ENCODE results near the gene GDPD3. TPM values are rescaled to one million over a fixed set of nuclear protein-coding genes. Genes with fewer than 3 reads are reported as not detected.

The GDPD3 gene
- total and polyA plus RNA-seq, 2 experiments from 2014 or later = 0.72 to 2.0 TPM

DNA sequence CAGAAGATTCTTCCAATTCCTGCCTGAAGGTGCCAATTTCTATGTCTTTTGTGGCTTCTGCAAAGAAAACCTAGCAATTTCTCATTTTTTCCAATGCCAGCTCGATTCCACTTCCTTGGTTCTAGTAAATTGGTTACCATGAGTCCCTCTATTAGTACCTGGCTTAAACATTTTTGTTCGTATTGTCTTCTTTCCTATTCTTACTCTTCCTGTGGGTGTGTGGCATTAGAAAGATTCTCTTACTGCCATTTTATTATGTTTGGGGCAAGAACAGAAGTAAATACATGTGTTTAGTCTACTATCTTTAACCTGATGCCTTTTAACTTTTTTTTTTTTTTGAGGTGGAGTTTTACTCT lies 30.0 kb upstream of the GDPD3 start:
- no peaks in the 10 kb centered on the region for H3K27me3 ChIP-seq
- TF ChIP-seq, protein P1, sequence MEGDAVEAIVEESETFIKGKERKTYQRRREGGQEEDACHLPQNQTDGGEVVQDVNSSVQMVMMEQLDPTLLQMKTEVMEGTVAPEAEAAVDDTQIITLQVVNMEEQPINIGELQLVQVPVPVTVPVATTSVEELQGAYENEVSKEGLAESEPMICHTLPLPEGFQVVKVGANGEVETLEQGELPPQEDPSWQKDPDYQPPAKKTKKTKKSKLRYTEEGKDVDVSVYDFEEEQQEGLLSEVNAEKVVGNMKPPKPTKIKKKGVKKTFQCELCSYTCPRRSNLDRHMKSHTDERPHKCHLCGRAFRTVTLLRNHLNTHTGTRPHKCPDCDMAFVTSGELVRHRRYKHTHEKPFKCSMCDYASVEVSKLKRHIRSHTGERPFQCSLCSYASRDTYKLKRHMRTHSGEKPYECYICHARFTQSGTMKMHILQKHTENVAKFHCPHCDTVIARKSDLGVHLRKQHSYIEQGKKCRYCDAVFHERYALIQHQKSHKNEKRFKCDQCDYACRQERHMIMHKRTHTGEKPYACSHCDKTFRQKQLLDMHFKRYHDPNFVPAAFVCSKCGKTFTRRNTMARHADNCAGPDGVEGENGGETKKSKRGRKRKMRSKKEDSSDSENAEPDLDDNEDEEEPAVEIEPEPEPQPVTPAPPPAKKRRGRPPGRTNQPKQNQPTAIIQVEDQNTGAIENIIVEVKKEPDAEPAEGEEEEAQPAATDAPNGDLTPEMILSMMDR (IDR thresholded peaks at IDR 0.05; ENCODE audit: low read depth, low read length) = no peak

DNA sequence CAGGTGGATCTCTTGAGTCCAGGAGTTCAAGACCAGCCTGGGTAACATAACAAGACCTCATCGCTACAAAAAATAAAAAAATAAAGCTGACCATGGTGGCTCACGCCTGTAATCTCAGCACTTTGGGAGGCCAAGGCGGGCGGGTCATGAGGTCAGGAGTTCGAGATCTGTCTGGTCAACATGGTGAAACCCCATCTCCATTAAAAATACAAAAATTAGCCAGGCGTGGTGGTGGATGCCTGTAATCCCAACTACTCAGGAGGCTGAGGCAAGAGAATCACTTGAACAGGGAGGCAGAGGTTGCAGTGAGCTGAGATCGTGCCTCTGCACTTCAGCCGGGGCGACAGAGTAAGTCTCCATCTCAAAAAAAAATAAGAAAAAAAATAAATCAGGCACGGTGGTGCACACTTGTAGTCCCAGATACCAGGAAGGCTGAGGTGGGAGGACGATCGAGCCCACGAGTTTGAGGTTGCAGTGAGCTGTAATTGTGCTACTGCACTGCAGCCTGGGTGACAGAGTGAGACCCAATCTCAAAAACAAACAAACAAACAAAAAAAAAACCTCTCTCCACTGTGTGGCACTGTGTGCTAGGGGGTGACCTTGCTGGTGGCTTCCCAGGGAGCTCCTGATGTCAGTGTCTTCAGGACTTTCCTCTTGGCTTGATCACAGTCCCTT lies 29.5 kb upstream of the GDPD3 start:
- Histone ChIP-seq H3K27ac (no peak overlapping the region), H3K27me3 (no peaks in the 10 kb centered on the region), H3K9me3 (ENCODE audit: low read depth) (no peaks in the 10 kb centered on the region), H3K36me3 (no peaks in the 10 kb centered on the region), H3K4me3 (no peak overlapping the region), H3K4me1 (ENCODE audit: low read depth) (no peaks in the 10 kb centered on the region)
- TF ChIP-seq, protein P1 (IDR thresholded peaks at IDR 0.05; ENCODE audit: low read depth, low read length) = no peak
- DNase-seq (ENCODE audit: low read depth in 1 of 2, low spot score in 1 of 2) = no peak

More for the DNA sequence above, 30.0 kb upstream of the GDPD3 start:
- Histone ChIP-seq H3K9me3 (ENCODE audit: low read depth) (no peaks in the 10 kb centered on the region), H3K36me3 (no peaks in the 10 kb centered on the region), H3K4me3 (no peak overlapping the region), H3K4me1 (ENCODE audit: low read depth) (no peaks in the 10 kb centered on the region), H3K27ac (no peak overlapping the region)
- DNase-seq (ENCODE audit: low read depth in 1 of 2, low spot score in 1 of 2) = no peak

DNA sequence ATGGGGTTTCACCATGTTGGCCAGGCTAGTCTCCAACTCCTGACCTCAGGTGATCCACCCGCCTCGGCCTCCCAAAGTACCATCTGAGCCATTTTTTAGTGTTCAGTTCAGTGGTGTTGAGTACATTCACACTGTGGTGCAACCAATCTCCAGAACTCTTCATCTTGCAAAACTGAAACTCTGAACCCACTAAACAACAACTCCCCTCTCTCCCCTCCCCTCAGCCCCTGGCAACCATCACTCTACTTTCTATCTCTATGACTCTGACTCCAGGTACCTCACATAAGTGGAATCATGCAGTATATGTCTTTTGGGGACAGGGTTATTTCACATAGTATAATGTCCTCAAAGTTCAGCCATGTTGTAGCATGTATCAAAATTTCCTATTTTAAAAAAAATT lies 28.4 kb upstream of the GDPD3 start:
- Histone ChIP-seq H3K36me3 (no peaks in the 10 kb centered on the region), H3K4me1 (ENCODE audit: low read depth) (no peaks in the 10 kb centered on the region), H3K27ac (no peak overlapping the region), H3K27me3 (no peaks in the 10 kb centered on the region), H3K9me3 (ENCODE audit: low read depth) (no peaks in the 10 kb centered on the region), H3K4me3 (no peak overlapping the region)
- TF ChIP-seq, protein P1 (IDR thresholded peaks at IDR 0.05; ENCODE audit: low read depth, low read length) = no peak
- DNase-seq (ENCODE audit: low read depth in 1 of 2, low spot score in 1 of 2) = no peak

DNA sequence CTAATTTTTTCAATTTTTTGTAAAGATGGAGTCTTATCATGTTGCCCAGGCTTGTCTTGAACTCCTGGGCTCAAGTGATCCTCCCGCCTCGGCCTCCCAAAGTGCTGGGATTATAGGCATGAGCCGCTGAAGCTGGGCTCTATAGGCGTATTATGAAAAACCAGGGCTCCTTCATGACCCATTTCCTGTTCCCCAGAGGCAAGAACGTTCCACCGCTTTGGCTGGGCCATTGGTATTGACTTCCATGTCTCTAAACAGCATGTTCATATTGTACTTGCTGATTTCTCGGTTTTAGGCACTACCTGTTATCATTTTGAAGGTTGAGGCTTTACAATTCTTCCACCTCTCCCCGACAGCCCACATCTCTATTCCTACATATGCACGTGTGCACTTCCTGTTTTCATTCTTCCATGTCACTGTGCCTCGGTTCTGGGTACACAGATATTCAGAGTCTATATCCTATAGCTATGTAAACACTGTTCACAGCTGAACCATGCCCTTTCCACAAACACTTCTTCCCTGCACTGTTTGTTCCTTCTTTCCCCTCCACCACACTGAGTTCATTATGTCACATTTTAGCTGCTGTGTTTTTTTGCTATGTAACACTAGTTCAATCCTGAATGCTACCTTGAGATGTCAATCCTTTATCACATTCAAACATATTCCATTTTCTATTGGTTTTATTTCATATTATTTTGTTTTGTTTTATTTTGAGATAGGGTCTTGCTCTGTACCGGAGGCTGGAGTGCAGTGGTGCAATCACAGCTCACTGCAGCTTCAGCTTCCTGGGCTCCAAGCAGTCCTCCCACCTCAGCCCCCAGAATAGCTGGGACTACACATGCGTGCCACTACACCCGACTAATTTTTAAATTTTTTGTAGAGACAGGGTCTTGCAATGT lies 26.5 kb upstream of the GDPD3 start:
- H3K27me3 ChIP-seq = no peaks in the 10 kb centered on the region
- no peaks in the 10 kb centered on the region for H3K36me3 ChIP-seq
- H3K4me1 ChIP-seq (ENCODE audit: low read depth) = no peaks in the 10 kb centered on the region
- TF ChIP-seq, protein P1 (IDR thresholded peaks at IDR 0.05; ENCODE audit: low read depth, low read length) = no peak
- no peak overlapping the region for H3K4me3 ChIP-seq
- no peak overlapping the region for H3K27ac ChIP-seq
- H3K9me3 ChIP-seq (ENCODE audit: low read depth) = no peaks in the 10 kb centered on the region
- DNase-seq (ENCODE audit: low read depth in 1 of 2, low spot score in 1 of 2) = no peak

DNA sequence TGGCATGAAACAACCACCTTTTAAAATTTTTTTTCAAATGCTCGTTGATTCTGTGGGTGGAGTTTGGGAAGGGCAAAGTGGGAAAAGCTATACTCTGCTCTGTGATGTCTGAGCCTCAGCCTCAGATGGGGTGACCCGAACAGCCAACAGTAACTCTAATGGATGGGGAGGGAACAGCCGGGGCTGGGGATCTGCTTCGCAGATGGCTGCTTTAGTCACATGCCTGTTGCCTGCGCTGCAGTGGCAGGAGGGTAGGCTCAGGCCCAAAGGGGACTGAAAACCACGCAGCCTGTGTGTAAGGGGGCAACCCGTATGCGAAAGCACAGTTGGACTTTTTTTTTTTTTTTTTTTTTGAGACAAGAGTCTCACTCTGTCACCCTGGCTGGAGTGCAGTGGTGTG lies 24.6 kb upstream of the GDPD3 start:
- TF ChIP-seq, protein P1 (IDR thresholded peaks at IDR 0.05; ENCODE audit: low read depth, low read length) = no peak
- H3K4me3 ChIP-seq = no peak overlapping the region
- no peaks in the 10 kb centered on the region for H3K36me3 ChIP-seq
- no peaks in the 10 kb centered on the region for H3K27me3 ChIP-seq
- no peaks in the 10 kb centered on the region for H3K4me1 ChIP-seq (ENCODE audit: low read depth)
- no peak for DNase-seq (ENCODE audit: low read depth in 1 of 2, low spot score in 1 of 2)
- H3K27ac ChIP-seq = no peak overlapping the region
- H3K9me3 ChIP-seq (ENCODE audit: low read depth) = no peaks in the 10 kb centered on the region

Data from cardiac muscle cell (in vitro differentiated cells and primary cell).